GM19463 (cell line): Measurements from ENCODE around the gene RNF149.
"Not testable (repeated sequence)": the region's sequence is repeated elsewhere in the genome, so short reads cannot be mapped to it uniquely, and the experiment has no call there.

Source experiments
- ATAC-seq: cut with Tn5 transposase; IDR thresholded peaks from one replicate; pipeline ENCODE4 v1.9.1; 2021; ENCODE audit warnings: mild to moderate bottlenecking, moderate library complexity; ENCODE audit not compliant: unreplicated experiment

RNF149 gene

GRCh38 chr2:101235956-101236355 is 72.5 kb downstream of the RNF149 start:
- not testable (repeated sequence) for ATAC-seq

GRCh38 chr2:101234169-101234938 is 74.1 kb downstream of the RNF149 start:
- ATAC-seq = no peak

GRCh38 chr2:101232770-101233169 is 75.7 kb downstream of the RNF149 start:
- ATAC-seq = no peak

- no peak for ATAC-seq
Measured at GRCh38 chr2:101231937-101232730, 76.4 kb downstream of the RNF149 start.

- no peak for ATAC-seq
Measured at GRCh38 chr2:101231240-101231639, 77.3 kb downstream of the RNF149 start.

GRCh38 chr2:101230541-101231001 is 77.9 kb downstream of the RNF149 start:
- ATAC-seq = no peak
